HG02763 (cell line): ENCODE measurements around the gene ERMAP.
"Not testable (repeated sequence)": the region's sequence is repeated elsewhere in the genome, so short reads cannot be mapped to it uniquely, and the experiment has no call there.

Experiments used
- ATAC-seq: cut with Tn5 transposase; IDR thresholded peaks from one replicate; pipeline ENCODE4 v1.9.1; 2021; ENCODE audit warnings: mild to moderate bottlenecking, moderate library complexity; ENCODE audit not compliant: unreplicated experiment

ERMAP gene

GRCh38 chr1:42841440-42842147 is 24.7 kb downstream of the ERMAP start:
- ATAC-seq: no peak

DNA sequence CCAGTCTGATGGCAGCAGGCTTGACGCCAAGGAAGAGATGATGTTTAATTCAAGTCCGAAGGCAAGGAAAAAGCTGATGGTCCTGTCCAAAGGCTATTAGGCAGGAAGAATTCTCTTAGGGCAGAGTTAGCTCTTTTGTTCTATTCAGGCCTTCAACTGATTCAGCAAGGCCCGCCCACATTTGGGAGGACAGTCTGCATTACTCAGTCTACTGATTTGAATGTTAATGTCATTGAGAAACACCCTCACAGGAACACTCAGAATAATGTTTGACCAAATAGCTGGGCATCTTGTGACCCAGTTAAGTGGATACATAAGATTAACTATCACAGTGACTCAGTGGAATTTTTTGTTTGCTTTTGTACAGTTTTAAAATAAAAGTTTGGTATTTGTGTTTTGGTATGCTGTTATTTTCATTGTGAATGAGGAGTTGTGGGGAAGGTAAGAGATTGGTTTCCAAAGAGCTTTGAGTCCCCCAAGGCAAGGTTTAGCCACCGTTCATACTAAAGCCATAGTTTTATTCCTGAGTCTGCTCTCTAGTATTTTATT is 27.7 kb downstream of the ERMAP start:
- ATAC-seq: no peak

GRCh38 chr1:42845193-42845592 is 28.3 kb downstream of the ERMAP start:
- no peak for ATAC-seq

GRCh38 chr1:42845866-42846256 is 28.9 kb downstream of the ERMAP start:
- ATAC-seq: peak; percentile 19

GRCh38 chr1:42846257-42847110 is 29.6 kb downstream of the ERMAP start, which contains the start of gene ZNF691:
TSS of gene ZNF691 (plus strand) at chr1:42846613. CDS start at chr1:42849659, 3,046 bp downstream.
- peak; percentile 90 for ATAC-seq

- no peak for ATAC-seq
Measured at GRCh38 chr1:42847111-42847595, 30.2 kb downstream of the ERMAP start.

DNA sequence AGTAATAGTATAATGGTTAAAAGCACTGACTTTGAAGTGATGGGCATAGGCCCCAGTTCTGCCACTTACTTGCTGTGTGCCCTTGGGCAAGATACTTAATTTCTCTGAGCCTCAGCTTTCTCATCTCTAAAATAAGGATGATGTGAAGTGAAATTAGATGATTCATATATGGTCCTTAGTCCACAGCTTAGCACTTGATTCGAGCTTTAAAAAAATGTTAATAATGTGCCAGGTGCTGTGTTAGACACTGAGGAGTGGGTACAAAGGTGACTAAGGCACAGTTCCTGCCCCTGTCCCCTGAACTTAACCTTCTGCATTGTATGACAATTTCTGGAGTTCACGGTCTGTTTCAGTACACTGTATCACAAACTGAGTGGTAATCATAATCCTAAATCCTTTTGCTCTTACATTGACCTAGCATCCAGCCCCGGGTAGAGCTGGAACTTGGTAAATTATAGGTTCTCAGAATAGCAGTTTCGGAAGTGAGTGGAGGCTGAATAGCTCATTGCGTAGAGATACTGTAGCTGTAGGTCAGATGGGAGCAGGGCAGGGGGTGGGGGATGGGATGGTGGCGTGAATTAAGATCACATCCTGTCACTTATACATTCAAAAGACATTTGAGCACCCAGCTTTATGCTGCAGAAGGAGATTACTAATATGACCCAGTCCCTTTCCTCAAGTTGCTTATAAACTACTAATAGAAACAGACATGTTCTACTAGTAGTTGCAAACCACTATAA is 31.0 kb downstream of the ERMAP start:
- ATAC-seq: no peak

- no peak for ATAC-seq
Measured at GRCh38 chr1:42848823-42849537, 32.1 kb downstream of the ERMAP start.

DNA sequence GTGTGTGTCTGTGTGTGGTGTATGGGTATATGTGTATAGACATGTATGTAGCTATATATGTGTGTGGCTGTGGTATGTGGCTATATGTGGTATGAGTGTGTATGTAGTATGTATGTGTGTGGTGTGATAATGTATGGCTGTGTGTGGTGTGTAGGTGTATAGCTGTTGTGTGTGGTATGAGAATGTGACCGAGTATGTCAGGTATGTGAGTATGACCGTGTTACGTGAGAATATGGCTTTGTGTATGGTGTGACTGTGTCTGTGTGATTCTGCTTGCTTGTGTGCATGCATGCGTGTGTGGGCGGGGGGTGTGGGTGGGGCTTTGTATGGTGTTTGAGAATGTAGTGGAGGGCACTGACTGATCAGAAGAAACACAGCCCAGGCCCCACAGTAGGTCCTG is 33.0 kb downstream of the ERMAP start:
- no peak for ATAC-seq

GRCh38 chr1:42851420-42851819 is 34.5 kb downstream of the ERMAP start:
- no peak for ATAC-seq

DNA sequence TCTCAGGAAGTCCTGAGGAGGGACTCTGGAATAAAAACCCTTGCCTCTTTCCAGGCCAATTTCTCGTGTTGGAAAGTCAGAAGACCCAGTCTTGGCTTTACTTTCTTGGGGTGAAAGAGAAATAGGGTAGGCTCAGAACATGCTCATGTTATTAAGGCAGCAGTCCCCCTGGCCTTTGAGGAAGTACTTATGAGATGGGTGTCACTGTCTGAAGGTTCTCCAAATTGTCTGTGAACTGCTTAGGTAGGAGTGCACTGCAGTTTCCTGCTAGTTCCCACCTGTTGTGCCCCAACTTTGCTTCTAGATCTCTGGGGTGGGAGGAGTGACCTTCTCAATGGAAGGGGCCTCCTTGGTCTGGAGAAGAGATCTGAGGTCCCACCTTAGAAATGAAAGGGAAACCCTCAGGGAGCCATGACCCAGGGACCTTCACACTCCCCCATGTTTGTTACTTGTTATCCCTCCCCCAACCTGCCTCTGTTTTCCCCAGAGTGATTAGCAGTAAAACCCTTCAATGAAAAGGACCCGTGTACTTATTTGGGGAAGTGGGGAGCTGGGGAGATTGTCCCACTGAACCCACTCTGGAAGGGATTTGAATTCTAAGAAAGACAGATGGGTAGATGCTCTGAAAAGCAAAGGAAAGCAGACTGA is 35.2 kb downstream of the ERMAP start:
- ATAC-seq: no peak

GRCh38 chr1:42852608-42852980 is 35.7 kb downstream of the ERMAP start:
- ATAC-seq: no peak

- no peak for ATAC-seq
Measured at GRCh38 chr1:42853116-42853884, 36.4 kb downstream of the ERMAP start.

DNA sequence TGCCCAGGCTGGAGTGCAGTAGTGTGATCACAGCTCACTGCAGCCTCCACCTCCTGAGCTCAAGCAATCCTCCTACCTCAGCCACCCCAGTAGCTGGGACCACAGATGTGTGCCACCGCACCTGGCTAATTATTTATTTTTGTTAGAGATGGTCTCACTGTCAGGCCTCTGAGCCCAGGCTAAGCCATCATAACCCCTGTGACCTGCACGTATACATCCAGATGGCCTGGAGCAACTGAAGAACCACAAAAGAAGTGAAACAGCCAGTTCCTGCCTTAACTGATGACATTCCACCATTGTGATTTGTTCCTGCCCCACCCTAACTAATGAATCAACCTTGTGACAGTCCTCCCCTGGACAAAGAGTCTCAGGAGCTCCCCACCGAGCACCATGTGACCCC is 39.6 kb downstream of the ERMAP start:
- ATAC-seq: not testable (repeated sequence)

GRCh38 chr1:42859366-42859765 is 42.4 kb downstream of the ERMAP start:
- ATAC-seq: not testable (repeated sequence)

DNA sequence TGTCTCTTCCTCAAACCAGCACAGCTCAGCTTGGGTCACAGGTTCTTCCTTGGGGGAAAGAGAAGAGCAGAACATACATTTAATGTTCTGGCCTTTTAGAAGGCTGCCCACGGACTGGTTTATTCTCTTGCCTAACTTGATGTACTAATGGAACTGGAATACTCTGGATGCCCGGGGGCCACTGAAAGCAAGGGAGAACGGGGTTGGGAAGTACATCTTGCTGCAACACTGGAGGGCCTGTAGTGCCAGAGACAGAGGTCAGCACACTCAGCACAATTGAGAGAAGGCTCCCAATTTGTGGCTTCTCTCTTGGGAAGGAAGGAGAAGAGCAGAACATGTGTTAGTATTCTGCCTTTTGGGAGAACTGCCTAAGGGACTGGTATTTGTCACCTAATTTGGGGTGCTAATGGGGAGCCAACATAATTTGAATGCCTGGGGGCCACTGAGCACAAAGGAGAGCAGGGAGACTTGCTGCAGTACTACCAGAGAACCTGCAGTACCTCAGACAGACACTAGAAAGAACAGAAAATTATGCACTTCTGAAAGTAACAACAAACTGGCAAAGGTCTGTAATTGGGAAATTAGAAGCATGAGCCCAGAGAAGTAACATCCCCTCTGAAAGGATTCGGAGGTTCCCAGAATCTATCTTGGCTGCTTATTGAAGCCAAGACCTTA is 43.6 kb downstream of the ERMAP start:
- ATAC-seq: no peak

DNA sequence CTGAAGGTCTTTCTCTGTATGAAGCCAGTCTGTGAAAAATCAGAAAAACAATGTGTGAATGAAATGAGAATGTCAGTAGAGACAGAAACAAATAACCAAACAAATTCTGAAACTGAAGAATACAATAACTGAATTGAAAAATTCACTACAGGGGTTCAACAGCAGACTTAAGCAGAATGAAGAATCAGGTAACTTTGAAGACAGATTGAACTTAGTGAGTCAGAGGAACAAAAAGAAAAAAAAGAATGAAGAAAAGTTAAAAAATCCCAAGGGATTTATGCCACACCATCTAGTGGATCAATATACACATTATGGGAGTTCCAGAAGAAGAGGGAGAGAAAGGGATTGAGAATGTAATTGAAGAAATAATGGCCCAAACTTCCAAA is 44.1 kb downstream of the ERMAP start:
- ATAC-seq: no peak

- ATAC-seq: no peak
Measured at GRCh38 chr1:42866549-42866948, 49.6 kb downstream of the ERMAP start.

DNA sequence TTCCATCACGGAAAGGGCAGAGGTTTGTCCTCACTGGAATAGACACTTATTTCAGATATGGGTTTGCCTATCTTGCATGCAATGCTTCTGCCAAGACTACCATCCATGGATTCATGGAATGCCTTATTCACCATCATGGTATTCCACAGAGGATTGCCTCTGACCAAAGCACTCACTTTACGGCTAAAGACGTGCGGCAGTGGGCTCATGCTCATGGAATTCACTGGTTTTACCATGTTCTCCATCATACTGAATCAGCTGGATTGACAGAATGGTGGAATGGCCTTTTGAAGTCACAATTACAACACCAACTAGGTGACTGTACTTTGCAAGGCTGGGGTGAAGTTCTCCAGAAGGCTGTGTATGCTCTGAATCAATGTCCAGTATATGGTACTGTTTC is 51.5 kb downstream of the ERMAP start:
- not testable (repeated sequence) for ATAC-seq
